ENCODE measurements around the gene WFDC8. TPM values are rescaled to one million over a fixed set of nuclear protein-coding genes. Genes with fewer than 3 reads are reported as not detected.

WFDC8 gene
- total and polyA plus RNA-seq, 2 of the 13 experiments (the other 11 are each of a cell fraction or from before 2014, with no cell fraction given), result not detected

- intact Hi-C loops (cut with micrococcal nuclease; ENCODE audit: unreplicated experiment) (no loop called here), in situ Hi-C loops (cut with HindIII; ENCODE audit: extremely low pct_ligation_motif_present, low pct_unique_long_range_greater_than_20kb) (no loop called here)
- Histone ChIP-seq H3K27ac (ENCODE audit: extremely low read length, insufficient read depth, low read length) (no peak overlapping the region), H3K4me2 (ENCODE audit: low read depth, low read length) (no peak overlapping the region), H2AFZ (ENCODE audit: low read length) (no peak overlapping the region), H3K4me1 (ENCODE audit: insufficient read depth, low read length) (peaks cover 4% of the 10 kb centered on the region; the same call in 1 of the 2 replicates), H3K36me3 (replicated peaks in 1 of 2; ENCODE audit: control insufficient read depth in 1 of 2, insufficient read depth in 2 of 2, low read length in 2 of 2) (no peaks in the 10 kb centered on the region), H3K9ac (ENCODE audit: insufficient read depth, low read depth, low read length) (no peak overlapping the region), H3K27me3 (ENCODE audit: control insufficient read depth in 1 of 2, insufficient read depth in 2 of 2, low read length in 2 of 2) (peaks cover 3 to 18% of the 10 kb centered on the region in 2 experiments; a peak in 4 of 5 replicates), H3K9me3 (ENCODE audit: low read length) (no peaks in the 10 kb centered on the region), H4K20me1 (ENCODE audit: insufficient read depth, low read length) (no peaks in the 10 kb centered on the region), H3K4me3 (replicated peaks in 1 of 3; ENCODE audit: insufficient read depth in 1 of 3, low read depth in 2 of 3, low read length in 3 of 3) (no peak overlapping the region), H3K79me2 (ENCODE audit: insufficient read depth, low read length) (no peaks in the 10 kb centered on the region)
- ChIA-PET CTCF (ENCODE audit: low intra/inter-chr PET ratio, low total read pairs) (no interaction called here), POLR2A (no interaction called here)
- FAIRE-seq (no peak), ATAC-seq (no peak), DNase-seq (ENCODE audit: low spot score) (no peak)
- BruUV-seq (replicated peaks), result no TSS peak
- TF ChIP-seq NFYC (CRISPR knock-in tag; IDR thresholded peaks at IDR 0.05) (no peak), LBX2 (CRISPR knock-in tag; IDR thresholded peaks at IDR 0.05; ENCODE audit: borderline replicate concordance) (no peak), KAT2B (IDR thresholded peaks at IDR 0.05; ENCODE audit: borderline replicate concordance, low read depth, low read length) (no peak), SMAD1 (CRISPR knock-in tag; IDR thresholded peaks at IDR 0.05; ENCODE audit: borderline replicate concordance, low read depth) (no peak), ZHX2 (IDR thresholded peaks at IDR 0.05; ENCODE audit: low read depth) (no peak), ZHX2 (CRISPR knock-in tag; IDR thresholded peaks at IDR 0.05; ENCODE audit: borderline replicate concordance) (no peak), DPF2 (CRISPR knock-in tag; IDR thresholded peaks at IDR 0.05; ENCODE audit: borderline replicate concordance, low read depth) (no peak), ZNF251 (CRISPR knock-in tag; IDR thresholded peaks at IDR 0.05) (no peak), NR1H2 (CRISPR knock-in tag; IDR thresholded peaks at IDR 0.05; ENCODE audit: borderline replicate concordance, low read depth) (no peak), ZNF446 (CRISPR knock-in tag; IDR thresholded peaks at IDR 0.05) (no peak), MAFK (conservative IDR thresholded peaks at IDR 0.05 in 1 of 2, IDR thresholded peaks at IDR 0.05 in 1 of 2; ENCODE audit: low read length in 2 of 2) (peak in 1 of 2 experiments; percentile 41; a peak in 3 of 4 replicates)
- TF ChIP-seq, protein P1, sequence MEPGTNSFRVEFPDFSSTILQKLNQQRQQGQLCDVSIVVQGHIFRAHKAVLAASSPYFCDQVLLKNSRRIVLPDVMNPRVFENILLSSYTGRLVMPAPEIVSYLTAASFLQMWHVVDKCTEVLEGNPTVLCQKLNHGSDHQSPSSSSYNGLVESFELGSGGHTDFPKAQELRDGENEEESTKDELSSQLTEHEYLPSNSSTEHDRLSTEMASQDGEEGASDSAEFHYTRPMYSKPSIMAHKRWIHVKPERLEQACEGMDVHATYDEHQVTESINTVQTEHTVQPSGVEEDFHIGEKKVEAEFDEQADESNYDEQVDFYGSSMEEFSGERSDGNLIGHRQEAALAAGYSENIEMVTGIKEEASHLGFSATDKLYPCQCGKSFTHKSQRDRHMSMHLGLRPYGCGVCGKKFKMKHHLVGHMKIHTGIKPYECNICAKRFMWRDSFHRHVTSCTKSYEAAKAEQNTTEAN (CRISPR knock-in tag; conservative IDR thresholded peaks at IDR 0.05), result no peak
- TF ChIP-seq, protein P2, sequence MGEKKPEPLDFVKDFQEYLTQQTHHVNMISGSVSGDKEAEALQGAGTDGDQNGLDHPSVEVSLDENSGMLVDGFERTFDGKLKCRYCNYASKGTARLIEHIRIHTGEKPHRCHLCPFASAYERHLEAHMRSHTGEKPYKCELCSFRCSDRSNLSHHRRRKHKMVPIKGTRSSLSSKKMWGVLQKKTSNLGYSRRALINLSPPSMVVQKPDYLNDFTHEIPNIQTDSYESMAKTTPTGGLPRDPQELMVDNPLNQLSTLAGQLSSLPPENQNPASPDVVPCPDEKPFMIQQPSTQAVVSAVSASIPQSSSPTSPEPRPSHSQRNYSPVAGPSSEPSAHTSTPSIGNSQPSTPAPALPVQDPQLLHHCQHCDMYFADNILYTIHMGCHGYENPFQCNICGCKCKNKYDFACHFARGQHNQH (CRISPR knock-in tag; IDR thresholded peaks at IDR 0.05), result no peak
- TF ChIP-seq, protein P3, sequence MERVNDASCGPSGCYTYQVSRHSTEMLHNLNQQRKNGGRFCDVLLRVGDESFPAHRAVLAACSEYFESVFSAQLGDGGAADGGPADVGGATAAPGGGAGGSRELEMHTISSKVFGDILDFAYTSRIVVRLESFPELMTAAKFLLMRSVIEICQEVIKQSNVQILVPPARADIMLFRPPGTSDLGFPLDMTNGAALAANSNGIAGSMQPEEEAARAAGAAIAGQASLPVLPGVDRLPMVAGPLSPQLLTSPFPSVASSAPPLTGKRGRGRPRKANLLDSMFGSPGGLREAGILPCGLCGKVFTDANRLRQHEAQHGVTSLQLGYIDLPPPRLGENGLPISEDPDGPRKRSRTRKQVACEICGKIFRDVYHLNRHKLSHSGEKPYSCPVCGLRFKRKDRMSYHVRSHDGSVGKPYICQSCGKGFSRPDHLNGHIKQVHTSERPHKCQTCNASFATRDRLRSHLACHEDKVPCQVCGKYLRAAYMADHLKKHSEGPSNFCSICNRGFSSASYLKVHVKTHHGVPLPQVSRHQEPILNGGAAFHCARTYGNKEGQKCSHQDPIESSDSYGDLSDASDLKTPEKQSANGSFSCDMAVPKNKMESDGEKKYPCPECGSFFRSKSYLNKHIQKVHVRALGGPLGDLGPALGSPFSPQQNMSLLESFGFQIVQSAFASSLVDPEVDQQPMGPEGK (CRISPR knock-in tag; IDR thresholded peaks at IDR 0.05), result no peak
Measured at GRCh38 chr20:45581702-45582101, 2.6 kb upstream of the WFDC8 start.
